GM23338 (cell line): Measurements from ENCODE around the gene DHRSX. TPM values are rescaled to one million over a fixed set of nuclear protein-coding genes. Genes with fewer than 3 reads are reported as not detected.

Experiments
- ATAC-seq: fragments of 200-7000 bp; cut with Tn5 transposase; 3 replicates; pipeline ENCODE4 v1.9.1; 2020
- DNase-seq: peaks from one replicate; pipeline ENCODE4 v3.0.0-alpha.2; 2015; ENCODE audit warnings: low spot score
- H2AFZ ChIP-seq: fragments of 200-600 bp; sonication (generic); 2 replicates; pipeline ENCODE4 v1.8.0; 2016; ENCODE audit warnings: antibody characterized with exemption, mild to moderate bottlenecking, moderate library complexity
- H3F3A ChIP-seq: fragments of 200-600 bp; sonication (generic); replicated peaks from 2 replicates; pipeline ENCODE4 v1.8.0; 2017; ENCODE audit warnings: antibody characterized with exemption, mixed run types, low read depth
- H3K27ac ChIP-seq: fragments of 200-600 bp; sonication (generic); 2 replicates; pipeline ENCODE4 v1.6.1; 2016; ENCODE audit warnings: low read depth
- H3K27me3 ChIP-seq: fragments of 200-600 bp; sonication (generic); 2 replicates; pipeline ENCODE4 v1.8.0; 2016; ENCODE audit warnings: mild to moderate bottlenecking, mixed run types, moderate library complexity; ENCODE audit not compliant: insufficient read depth
- H3K36me3 ChIP-seq: fragments of 200-600 bp; sonication (generic); 2 replicates; pipeline ENCODE4 v1.8.0; 2016; ENCODE audit warnings: mild to moderate bottlenecking; ENCODE audit not compliant: insufficient read depth
- H3K4me1 ChIP-seq: fragments of 200-600 bp; sonication (generic); 2 replicates; pipeline ENCODE4 v1.8.0; 2016; ENCODE audit warnings: mild to moderate bottlenecking, moderate library complexity; ENCODE audit not compliant: insufficient read depth
- H3K4me2 ChIP-seq: fragments of 200-600 bp; sonication (generic); 2 replicates; pipeline ENCODE4 v1.7.1; 2017; ENCODE audit warnings: mixed run types
- H3K4me3 ChIP-seq: fragments of 200-600 bp; sonication (generic); 2 replicates; pipeline ENCODE4 v1.6.1; 2016; ENCODE audit warnings: mixed run types
- H3K79me2 ChIP-seq: fragments of 200-600 bp; sonication (generic); replicated peaks from 2 replicates; pipeline ENCODE4 v1.8.0; 2017; ENCODE audit warnings: mild to moderate bottlenecking; ENCODE audit not compliant: insufficient read depth
- H3K9me2 ChIP-seq: fragments of 200-600 bp; sonication (generic); 2 replicates; pipeline ENCODE4 v1.8.0; 2017; ENCODE audit not compliant: insufficient read depth
- H4K20me1 ChIP-seq: fragments of 200-600 bp; sonication (generic); replicated peaks from 2 replicates; pipeline ENCODE4 v1.8.0; 2017; ENCODE audit warnings: mild to moderate bottlenecking; ENCODE audit not compliant: insufficient read depth
- H3K27ac Mint-ChIP-seq: 2 replicates; pipeline ENCODE4 v1.8.0; 2020; ENCODE audit warnings: inconsistent platforms, mild to moderate bottlenecking, moderate library complexity, mixed read lengths
- H3K27me3 Mint-ChIP-seq: 3 replicates; pipeline ENCODE4 v1.8.0; 2022; ENCODE audit warnings: low read depth, mild to moderate bottlenecking, moderate library complexity, mixed read lengths, inconsistent platforms; ENCODE audit not compliant: insufficient read depth, poor library complexity
- H3K36me3 Mint-ChIP-seq: 3 replicates; pipeline ENCODE4 v1.8.0; 2021; ENCODE audit warnings: low read depth, mild to moderate bottlenecking, inconsistent platforms, moderate library complexity, mixed read lengths
- H3K4me1 Mint-ChIP-seq: 3 replicates; pipeline ENCODE4 v1.8.0; 2020; ENCODE audit warnings: mild to moderate bottlenecking, inconsistent platforms, mixed read lengths
- H3K4me3 Mint-ChIP-seq: 3 replicates; pipeline ENCODE4 v1.8.0; 2021; ENCODE audit warnings: moderate library complexity, mild to moderate bottlenecking, inconsistent platforms, mixed read lengths
- H3K9me3 Mint-ChIP-seq: 3 replicates; pipeline ENCODE4 v1.8.0; 2020; ENCODE audit warnings: moderate library complexity, mild to moderate bottlenecking, inconsistent platforms, mixed read lengths
- CREB1 ChIP-seq: fragments of 250-450 bp; sonication (Bioruptor Pico); IDR thresholded peaks from 2 replicates; pipeline ENCODE4 v1.5.0; 2020; ENCODE audit warnings: low read depth, mild to moderate bottlenecking, moderate library complexity
- EZH2 ChIP-seq: fragments of 200-600 bp; sonication (generic); IDR thresholded peaks from one replicate; pipeline ENCODE4 v1.8.0; 2017; ENCODE audit warnings: antibody characterized with exemption, mild to moderate bottlenecking, low read depth; ENCODE audit not compliant: unreplicated experiment
- EZH2phosphoT487 ChIP-seq: fragments of 200-600 bp; sonication (generic); IDR thresholded peaks from one replicate; pipeline ENCODE4 v1.8.1; 2018; ENCODE audit warnings: antibody characterized with exemption; ENCODE audit not compliant: unreplicated experiment
- NANOG ChIP-seq: IDR thresholded peaks from 2 replicates; pipeline ENCODE4 v1.6.1; 2016; ENCODE audit warnings: antibody characterized with exemption, borderline replicate concordance
- POLR2AphosphoS5 ChIP-seq: IDR thresholded peaks from 2 replicates; pipeline ENCODE4 v1.6.1; 2016; ENCODE audit warnings: antibody characterized with exemption, low read depth
- ZNF114 ChIP-seq: fragments of 250-450 bp; sonication (Bioruptor Pico); IDR thresholded peaks from 2 replicates; pipeline ENCODE4 v1.5.0; 2020; ENCODE audit warnings: mild to moderate bottlenecking, moderate library complexity
- polyA plus RNA-seq: library from polyadenylated mRNA; unstranded; fragments of >200 nt; fragmentation: Nextera tagmentation; extraction: Ambion mirVana; gene quantifications from 2 replicates; pipeline ENCODE4 v1.2.1, GENCODE V29; 2016
- total RNA-seq: library from RNA; depleted of rRNA; stranded (reverse); fragments of >200 nt; shearing (Covaris generic); gene quantifications from 2 replicates; pipeline ENCODE4 v1.2.3, GENCODE V29; 2014
- TF ChIP-seq, protein P1 (sequence below): fragments of 250-450 bp; sonication (Bioruptor Pico); IDR thresholded peaks from 2 replicates; pipeline ENCODE4 v1.5.0; 2020; ENCODE audit warnings: mild to moderate bottlenecking, moderate library complexity
- TF ChIP-seq, protein P2 (sequence below): IDR thresholded peaks from 2 replicates; pipeline ENCODE4 v1.6.1; 2016; ENCODE audit warnings: antibody characterized with exemption

Gene DHRSX
- total and polyA plus RNA-seq, 2 experiments from 2014 or later: 33.9 to 43.0 TPM

DNA sequence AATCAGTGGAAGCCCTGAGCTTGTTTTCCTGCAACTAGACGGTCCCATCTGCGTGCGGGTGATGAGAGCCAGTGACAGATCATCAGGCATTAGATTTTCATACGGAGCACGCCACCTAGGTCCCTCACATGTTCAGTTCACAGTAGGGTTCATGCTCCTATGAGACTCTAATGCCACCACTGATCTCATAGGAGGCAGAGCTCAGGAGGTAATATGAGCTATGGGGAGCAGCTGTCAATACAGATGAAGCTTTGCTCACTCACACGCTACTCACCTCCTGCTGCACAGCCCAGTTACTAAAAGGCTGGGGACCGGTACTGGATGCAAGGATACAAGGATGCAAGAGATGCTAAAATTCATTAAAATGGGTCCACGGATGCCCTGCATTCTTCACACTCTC is 61.2 kb downstream of the DHRSX start (continued):
- TF ChIP-seq, protein P1, sequence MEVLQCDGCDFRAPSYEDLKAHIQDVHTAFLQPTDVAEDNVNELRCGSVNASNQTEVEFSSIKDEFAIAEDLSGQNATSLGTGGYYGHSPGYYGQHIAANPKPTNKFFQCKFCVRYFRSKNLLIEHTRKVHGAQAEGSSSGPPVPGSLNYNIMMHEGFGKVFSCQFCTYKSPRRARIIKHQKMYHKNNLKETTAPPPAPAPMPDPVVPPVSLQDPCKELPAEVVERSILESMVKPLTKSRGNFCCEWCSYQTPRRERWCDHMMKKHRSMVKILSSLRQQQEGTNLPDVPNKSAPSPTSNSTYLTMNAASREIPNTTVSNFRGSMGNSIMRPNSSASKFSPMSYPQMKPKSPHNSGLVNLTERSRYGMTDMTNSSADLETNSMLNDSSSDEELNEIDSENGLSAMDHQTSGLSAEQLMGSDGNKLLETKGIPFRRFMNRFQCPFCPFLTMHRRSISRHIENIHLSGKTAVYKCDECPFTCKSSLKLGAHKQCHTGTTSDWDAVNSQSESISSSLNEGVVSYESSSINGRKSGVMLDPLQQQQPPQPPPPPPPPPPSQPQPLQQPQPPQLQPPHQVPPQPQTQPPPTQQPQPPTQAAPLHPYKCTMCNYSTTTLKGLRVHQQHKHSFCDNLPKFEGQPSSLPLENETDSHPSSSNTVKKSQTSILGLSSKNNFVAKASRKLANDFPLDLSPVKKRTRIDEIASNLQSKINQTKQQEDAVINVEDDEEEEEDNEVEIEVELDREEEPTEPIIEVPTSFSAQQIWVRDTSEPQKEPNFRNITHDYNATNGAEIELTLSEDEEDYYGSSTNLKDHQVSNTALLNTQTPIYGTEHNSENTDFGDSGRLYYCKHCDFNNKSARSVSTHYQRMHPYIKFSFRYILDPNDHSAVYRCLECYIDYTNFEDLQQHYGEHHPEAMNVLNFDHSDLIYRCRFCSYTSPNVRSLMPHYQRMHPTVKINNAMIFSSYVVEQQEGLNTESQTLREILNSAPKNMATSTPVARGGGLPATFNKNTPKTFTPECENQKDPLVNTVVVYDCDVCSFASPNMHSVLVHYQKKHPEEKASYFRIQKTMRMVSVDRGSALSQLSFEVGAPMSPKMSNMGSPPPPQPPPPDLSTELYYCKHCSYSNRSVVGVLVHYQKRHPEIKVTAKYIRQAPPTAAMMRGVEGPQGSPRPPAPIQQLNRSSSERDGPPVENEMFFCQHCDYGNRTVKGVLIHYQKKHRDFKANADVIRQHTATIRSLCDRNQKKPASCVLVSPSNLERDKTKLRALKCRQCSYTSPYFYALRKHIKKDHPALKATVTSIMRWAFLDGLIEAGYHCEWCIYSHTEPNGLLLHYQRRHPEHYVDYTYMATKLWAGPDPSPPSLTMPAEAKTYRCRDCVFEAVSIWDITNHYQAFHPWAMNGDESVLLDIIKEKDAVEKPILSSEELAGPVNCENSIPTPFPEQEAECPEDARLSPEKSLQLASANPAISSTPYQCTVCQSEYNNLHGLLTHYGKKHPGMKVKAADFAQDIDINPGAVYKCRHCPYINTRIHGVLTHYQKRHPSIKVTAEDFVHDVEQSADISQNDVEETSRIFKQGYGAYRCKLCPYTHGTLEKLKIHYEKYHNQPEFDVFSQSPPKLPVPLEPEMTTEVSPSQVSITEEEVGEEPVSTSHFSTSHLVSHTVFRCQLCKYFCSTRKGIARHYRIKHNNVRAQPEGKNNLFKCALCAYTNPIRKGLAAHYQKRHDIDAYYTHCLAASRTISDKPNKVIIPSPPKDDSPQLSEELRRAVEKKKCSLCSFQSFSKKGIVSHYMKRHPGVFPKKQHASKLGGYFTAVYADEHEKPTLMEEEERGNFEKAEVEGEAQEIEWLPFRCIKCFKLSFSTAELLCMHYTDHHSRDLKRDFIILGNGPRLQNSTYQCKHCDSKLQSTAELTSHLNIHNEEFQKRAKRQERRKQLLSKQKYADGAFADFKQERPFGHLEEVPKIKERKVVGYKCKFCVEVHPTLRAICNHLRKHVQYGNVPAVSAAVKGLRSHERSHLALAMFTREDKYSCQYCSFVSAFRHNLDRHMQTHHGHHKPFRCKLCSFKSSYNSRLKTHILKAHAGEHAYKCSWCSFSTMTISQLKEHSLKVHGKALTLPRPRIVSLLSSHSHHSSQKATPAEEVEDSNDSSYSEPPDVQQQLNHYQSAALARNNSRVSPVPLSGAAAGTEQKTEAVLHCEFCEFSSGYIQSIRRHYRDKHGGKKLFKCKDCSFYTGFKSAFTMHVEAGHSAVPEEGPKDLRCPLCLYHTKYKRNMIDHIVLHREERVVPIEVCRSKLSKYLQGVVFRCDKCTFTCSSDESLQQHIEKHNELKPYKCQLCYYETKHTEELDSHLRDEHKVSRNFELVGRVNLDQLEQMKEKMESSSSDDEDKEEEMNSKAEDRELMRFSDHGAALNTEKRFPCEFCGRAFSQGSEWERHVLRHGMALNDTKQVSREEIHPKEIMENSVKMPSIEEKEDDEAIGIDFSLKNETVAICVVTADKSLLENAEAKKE (CRISPR knock-in tag): no peak
- TF ChIP-seq POLR2AphosphoS5: no peak
- TF ChIP-seq, protein P2, sequence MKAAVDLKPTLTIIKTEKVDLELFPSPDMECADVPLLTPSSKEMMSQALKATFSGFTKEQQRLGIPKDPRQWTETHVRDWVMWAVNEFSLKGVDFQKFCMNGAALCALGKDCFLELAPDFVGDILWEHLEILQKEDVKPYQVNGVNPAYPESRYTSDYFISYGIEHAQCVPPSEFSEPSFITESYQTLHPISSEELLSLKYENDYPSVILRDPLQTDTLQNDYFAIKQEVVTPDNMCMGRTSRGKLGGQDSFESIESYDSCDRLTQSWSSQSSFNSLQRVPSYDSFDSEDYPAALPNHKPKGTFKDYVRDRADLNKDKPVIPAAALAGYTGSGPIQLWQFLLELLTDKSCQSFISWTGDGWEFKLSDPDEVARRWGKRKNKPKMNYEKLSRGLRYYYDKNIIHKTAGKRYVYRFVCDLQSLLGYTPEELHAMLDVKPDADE: no peak
- TF ChIP-seq NANOG: no peak
- no peak for TF ChIP-seq ZNF114 (CRISPR knock-in tag)
- no peak for TF ChIP-seq EZH2phosphoT487
- no peak for TF ChIP-seq EZH2
- TF ChIP-seq CREB1 (CRISPR knock-in tag): no peak

DNA sequence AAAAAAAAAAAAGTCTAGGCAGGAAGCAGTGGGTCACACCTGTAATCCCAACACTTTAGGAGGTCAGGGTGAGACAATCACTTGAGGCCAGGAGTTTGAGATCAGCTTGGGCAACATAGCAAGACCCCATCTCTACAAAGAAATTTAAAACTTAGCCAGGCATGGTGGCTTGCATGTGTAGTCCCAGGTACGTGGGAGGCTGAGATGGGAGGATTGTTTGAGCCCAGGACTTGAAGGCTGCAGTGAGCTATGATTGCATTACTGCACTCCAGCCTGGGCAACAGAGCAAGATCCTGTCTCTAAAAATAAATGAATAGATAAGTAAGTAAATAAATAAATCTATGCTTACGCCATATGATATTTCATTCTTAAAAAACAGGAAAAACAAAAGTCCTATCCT is 65.3 kb downstream of the DHRSX start:
- H3F3A ChIP-seq: no peaks in the 10 kb centered on the region; the same call in 1 of the 2 replicates
- H3K79me2 ChIP-seq: peaks cover 27% of the 10 kb centered on the region
- H3K4me1 Mint-ChIP-seq: no peaks in the 10 kb centered on the region
- no peak for ATAC-seq
- TF ChIP-seq NANOG: no peak
- no peak overlapping the region for H3K4me3 Mint-ChIP-seq
- no peaks in the 10 kb centered on the region for H3K27me3 Mint-ChIP-seq
- DNase-seq: no peak
- no peak overlapping the region for H2AFZ ChIP-seq
- H3K9me2 ChIP-seq: no peaks in the 10 kb centered on the region
- no peak overlapping the region for H3K4me3 ChIP-seq
- H3K27ac Mint-ChIP-seq: no peak overlapping the region
- peaks cover 28% of the 10 kb centered on the region for H3K9me3 Mint-ChIP-seq
- no peaks in the 10 kb centered on the region for H3K27me3 ChIP-seq
- H3K36me3 ChIP-seq: peaks cover 10% of the 10 kb centered on the region; the same call in 1 of the 2 replicates
- H3K36me3 Mint-ChIP-seq: peaks cover 63% of the 10 kb centered on the region
- H4K20me1 ChIP-seq: no peaks in the 10 kb centered on the region; the same call in 1 of the 2 replicates
- H3K27ac ChIP-seq: no peak overlapping the region
- no peaks in the 10 kb centered on the region for H3K4me1 ChIP-seq
- H3K4me2 ChIP-seq: no peak overlapping the region
